Calu3 (cell line): ENCODE data around the gene APOA5. TPM values are rescaled to one million over a fixed set of nuclear protein-coding genes. Genes with fewer than 3 reads are reported as not detected.
A peak's percentile ranks its signal among the peaks of the same experiment; 100 is the strongest.

Source experiments
- BruUV-seq: library from RNA; stranded (reverse); fragments of 400-500 nt; replicated peaks from 2 replicates; lab custom pipeline; 2021; lab: Mats Ljungman, UMichigan
- CTCF ChIA-PET: fragments of 300-600 bp; sonication (Branson Sonifier 250); formaldehyde crosslinking; loops from one replicate; lab custom pipeline; 2022; ENCODE audit warnings: antibody characterized with exemption; lab: Charles Lee
- DNase-seq: peaks from one replicate; pipeline ENCODE4 v3.0.0; 2022
- H3K27ac Mint-ChIP-seq: one replicate; pipeline ENCODE4 v1.8.0; 2022; ENCODE audit warnings: mixed read lengths; ENCODE audit not compliant: unreplicated experiment
- H3K27me3 Mint-ChIP-seq: one replicate; pipeline ENCODE4 v1.8.0; 2022; ENCODE audit warnings: mixed read lengths; ENCODE audit not compliant: unreplicated experiment
- H3K36me3 Mint-ChIP-seq: one replicate; pipeline ENCODE4 v1.8.0; 2022; ENCODE audit warnings: mild to moderate bottlenecking, moderate library complexity, mixed read lengths; ENCODE audit not compliant: insufficient read depth, unreplicated experiment
- H3K4me1 Mint-ChIP-seq: one replicate; pipeline ENCODE4 v1.8.0; 2022; ENCODE audit warnings: mild to moderate bottlenecking, low read depth, mixed read lengths; ENCODE audit not compliant: unreplicated experiment
- H3K4me3 Mint-ChIP-seq: one replicate; pipeline ENCODE4 v1.8.0; 2022; ENCODE audit warnings: mild to moderate bottlenecking, low read depth, moderate library complexity, mixed read lengths; ENCODE audit not compliant: unreplicated experiment
- H3K9me3 Mint-ChIP-seq: one replicate; pipeline ENCODE4 v1.8.0; 2022; ENCODE audit warnings: low read depth, mixed read lengths; ENCODE audit not compliant: unreplicated experiment
- intact Hi-C: fragments of 100-400 bp; cut with micrococcal nuclease; formaldehyde crosslinking; loops from one replicate; pipeline ENCODE4 v1.10.0; 2022; ENCODE audit not compliant: unreplicated experiment
- total RNA-seq: library from RNA; stranded (reverse); gene quantifications from 2 replicates; pipeline ENCODE4 v1.2.3, GENCODE V29; 2022
- TF ChIP-seq, protein P1 (sequence below): fragments of 200-600 bp; IDR thresholded peaks from one replicate; pipeline ENCODE4 v1.8.0; 2022; ENCODE audit warnings: antibody characterized with exemption; ENCODE audit not compliant: unreplicated experiment

The APOA5 gene
- total RNA-seq, 1 experiment from 2014 or later, result not detected

- no TSS peak for BruUV-seq
- TF ChIP-seq, protein P1, sequence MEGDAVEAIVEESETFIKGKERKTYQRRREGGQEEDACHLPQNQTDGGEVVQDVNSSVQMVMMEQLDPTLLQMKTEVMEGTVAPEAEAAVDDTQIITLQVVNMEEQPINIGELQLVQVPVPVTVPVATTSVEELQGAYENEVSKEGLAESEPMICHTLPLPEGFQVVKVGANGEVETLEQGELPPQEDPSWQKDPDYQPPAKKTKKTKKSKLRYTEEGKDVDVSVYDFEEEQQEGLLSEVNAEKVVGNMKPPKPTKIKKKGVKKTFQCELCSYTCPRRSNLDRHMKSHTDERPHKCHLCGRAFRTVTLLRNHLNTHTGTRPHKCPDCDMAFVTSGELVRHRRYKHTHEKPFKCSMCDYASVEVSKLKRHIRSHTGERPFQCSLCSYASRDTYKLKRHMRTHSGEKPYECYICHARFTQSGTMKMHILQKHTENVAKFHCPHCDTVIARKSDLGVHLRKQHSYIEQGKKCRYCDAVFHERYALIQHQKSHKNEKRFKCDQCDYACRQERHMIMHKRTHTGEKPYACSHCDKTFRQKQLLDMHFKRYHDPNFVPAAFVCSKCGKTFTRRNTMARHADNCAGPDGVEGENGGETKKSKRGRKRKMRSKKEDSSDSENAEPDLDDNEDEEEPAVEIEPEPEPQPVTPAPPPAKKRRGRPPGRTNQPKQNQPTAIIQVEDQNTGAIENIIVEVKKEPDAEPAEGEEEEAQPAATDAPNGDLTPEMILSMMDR, result no peak
- no peaks in the 10 kb centered on the region for H3K4me1 Mint-ChIP-seq
- H3K27me3 Mint-ChIP-seq, result peaks cover 14% of the 10 kb centered on the region
- H3K4me3 Mint-ChIP-seq, result no peak within 1 kb of the TSS
- intact Hi-C loops, result loop anchor here (5.0 kb wide), 1 partner anchor 45 kb away; the partner anchor contains the start of gene APOA5
- no peaks in the 10 kb centered on the region for H3K36me3 Mint-ChIP-seq
- no peak within 1 kb of the TSS for H3K27ac Mint-ChIP-seq
- no peaks in the 10 kb centered on the region for H3K9me3 Mint-ChIP-seq
- CTCF ChIA-PET, result no interaction called here
- no peak for DNase-seq
Observed at GRCh38 chr11:116837231-116838091, 45.8 kb upstream of the APOA5 start, which contains the start of gene APOA1. Gene APOA1 (minus strand): TSS chr11:116837622. CDS start chr11:116837387, 235 bp downstream.

- no peak for DNase-seq
- intact Hi-C loops, result loop anchor here (5.0 kb wide), 1 partner anchor 44 kb away; the partner anchor contains the start of gene APOA5
- Mint-ChIP-seq H3K4me1 (no peaks in the 10 kb centered on the region), H3K27ac (no peak overlapping the region), H3K36me3 (no peaks in the 10 kb centered on the region), H3K27me3 (peaks cover 14% of the 10 kb centered on the region), H3K4me3 (no peak overlapping the region), H3K9me3 (no peaks in the 10 kb centered on the region)
- BruUV-seq, result no TSS peak
- CTCF ChIA-PET, result interaction anchor here (1.2 to 1.6 kb wide), 3 partner anchors 46 to 269 kb away, joined by 5 to 39 read pairs (median 10); partner anchors contain the start of genes APOA5 and ZPR1
- TF ChIP-seq, protein P1, result no peak
Observed at GRCh38 chr11:116836632-116836991, 44.9 kb upstream of the APOA5 start.

- peak overlapping the region; percentile 43 for H3K4me3 Mint-ChIP-seq
- CTCF ChIA-PET, result interaction anchor here (0.8 to 1.6 kb wide), 5 partner anchors 9 to 270 kb away, joined by 3 to 39 read pairs (median 5); partner anchors contain the start of genes APOA5 and ZPR1
- peak; percentile 76 for DNase-seq
- no TSS peak for BruUV-seq
- H3K9me3 Mint-ChIP-seq, result no peaks in the 10 kb centered on the region
- H3K27ac Mint-ChIP-seq, result no peak overlapping the region
- no peaks in the 10 kb centered on the region for H3K4me1 Mint-ChIP-seq
- TF ChIP-seq, protein P1, result no peak
- peaks cover 14% of the 10 kb centered on the region for H3K27me3 Mint-ChIP-seq
- no peaks in the 10 kb centered on the region for H3K36me3 Mint-ChIP-seq
- intact Hi-C loops, result loop anchor here (5.0 kb wide), 1 partner anchor 44 kb away; the partner anchor contains the start of gene APOA5
Observed at GRCh38 chr11:116835791-116836631, 44.3 kb upstream of the APOA5 start.
